Fibroblast of villous mesenchyme (primary cell): ENCODE data around the gene MID1. TPM values are rescaled to one million over a fixed set of nuclear protein-coding genes. Genes with fewer than 3 reads are reported as not detected.

ENCODE experiments used
- DNase-seq: peaks from one replicate; pipeline ENCODE4 v3.0.0-alpha.2; 2010; ENCODE audit warnings: low read depth
- H3K4me3 ChIP-seq: 2 replicates; pipeline ENCODE4 v1.5.1; 2011; ENCODE audit warnings: low read depth, mild to moderate bottlenecking, low read length
- CTCF ChIP-seq: IDR thresholded peaks from 2 replicates; pipeline ENCODE4 v1.5.1; 2012; ENCODE audit warnings: low read depth, mild to moderate bottlenecking, low read length; ENCODE audit not compliant: insufficient read depth
- total RNA-seq: library from RNA; depleted of rRNA; stranded (reverse); fragments of >200 nt; gene quantifications from 2 replicates; pipeline ENCODE4 v1.2.3, GENCODE V29; 2012

Gene MID1
- total RNA-seq, 1 donor, result 16.4 TPM

DNA sequence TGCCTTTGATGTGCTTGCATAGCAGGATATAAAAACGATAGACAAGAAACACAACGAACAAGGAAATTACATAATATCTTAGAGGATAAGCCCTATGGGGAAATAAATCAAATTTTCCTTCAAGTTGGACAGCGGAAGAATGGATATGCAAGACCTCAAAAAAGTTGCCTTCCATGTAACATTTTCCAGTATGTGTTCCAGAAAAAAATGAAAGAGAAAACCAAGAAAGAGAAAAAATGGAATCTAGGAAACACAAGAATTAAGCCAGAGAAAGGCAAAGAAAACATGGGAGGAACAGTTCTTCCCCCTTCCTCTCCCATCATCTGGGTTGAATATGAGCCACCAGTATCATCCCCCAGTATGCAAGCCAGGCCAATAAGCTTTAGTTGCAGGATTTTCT is 34.6 kb upstream of the MID1 start:
- no peak overlapping the region for H3K4me3 ChIP-seq
- TF ChIP-seq CTCF, result no peak
- DNase-seq, result no peak

GRCh38 chrX:10653302-10653701 is 32.9 kb upstream of the MID1 start:
- no peak overlapping the region for H3K4me3 ChIP-seq
- TF ChIP-seq CTCF, result no peak
- DNase-seq, result no peak

- DNase-seq, result peak; percentile 6
- no peak overlapping the region for H3K4me3 ChIP-seq
- TF ChIP-seq CTCF, result no peak
Measured at GRCh38 chrX:10649265-10649664, 28.9 kb upstream of the MID1 start.

DNA sequence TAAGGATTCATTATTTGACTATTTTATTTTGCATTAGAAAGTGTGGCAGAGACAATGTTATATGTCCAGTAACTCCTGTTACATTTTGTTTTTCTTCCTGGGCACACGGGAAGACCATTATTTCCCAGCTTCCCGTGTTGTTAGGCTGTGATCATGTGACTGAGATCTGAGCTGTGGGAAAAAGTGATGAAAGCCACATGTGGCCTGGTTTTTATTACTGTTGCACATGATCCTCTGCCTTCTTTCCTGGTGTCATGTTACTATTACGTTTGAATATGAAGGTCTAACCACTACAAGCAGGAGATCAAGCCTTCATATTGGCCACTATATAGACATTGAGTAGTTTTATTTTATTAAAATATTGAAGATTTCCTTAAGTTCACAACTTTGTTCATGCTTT is 28.2 kb upstream of the MID1 start:
- H3K4me3 ChIP-seq, result no peak overlapping the region
- TF ChIP-seq CTCF, result no peak
- peak; percentile 81 for DNase-seq

DNA sequence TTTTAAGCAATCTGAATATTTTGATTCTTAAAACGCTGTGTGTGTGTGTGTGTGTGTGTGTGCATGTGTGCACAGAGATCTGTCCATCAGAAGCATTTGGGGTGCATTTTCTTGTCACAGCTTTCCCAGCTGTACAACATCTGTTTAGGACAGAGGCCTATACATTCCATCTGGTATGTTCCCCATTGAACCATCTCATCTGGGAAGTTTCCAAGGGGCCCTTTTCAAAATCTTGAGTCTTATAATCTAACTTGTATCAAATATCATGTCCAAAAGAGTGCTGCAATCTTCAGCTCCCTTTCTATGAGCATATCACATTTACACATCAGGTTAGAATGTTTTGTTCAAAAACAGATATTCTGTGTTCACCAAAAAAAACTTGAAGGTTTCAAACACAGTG is 16.5 kb upstream of the MID1 start:
- no peak for TF ChIP-seq CTCF
- H3K4me3 ChIP-seq, result no peak overlapping the region
- no peak for DNase-seq

GRCh38 chrX:10636337-10636736 is 16.0 kb upstream of the MID1 start:
- peak; percentile 72 for TF ChIP-seq CTCF
- no peak overlapping the region for H3K4me3 ChIP-seq
- DNase-seq, result peak; percentile 54

DNA sequence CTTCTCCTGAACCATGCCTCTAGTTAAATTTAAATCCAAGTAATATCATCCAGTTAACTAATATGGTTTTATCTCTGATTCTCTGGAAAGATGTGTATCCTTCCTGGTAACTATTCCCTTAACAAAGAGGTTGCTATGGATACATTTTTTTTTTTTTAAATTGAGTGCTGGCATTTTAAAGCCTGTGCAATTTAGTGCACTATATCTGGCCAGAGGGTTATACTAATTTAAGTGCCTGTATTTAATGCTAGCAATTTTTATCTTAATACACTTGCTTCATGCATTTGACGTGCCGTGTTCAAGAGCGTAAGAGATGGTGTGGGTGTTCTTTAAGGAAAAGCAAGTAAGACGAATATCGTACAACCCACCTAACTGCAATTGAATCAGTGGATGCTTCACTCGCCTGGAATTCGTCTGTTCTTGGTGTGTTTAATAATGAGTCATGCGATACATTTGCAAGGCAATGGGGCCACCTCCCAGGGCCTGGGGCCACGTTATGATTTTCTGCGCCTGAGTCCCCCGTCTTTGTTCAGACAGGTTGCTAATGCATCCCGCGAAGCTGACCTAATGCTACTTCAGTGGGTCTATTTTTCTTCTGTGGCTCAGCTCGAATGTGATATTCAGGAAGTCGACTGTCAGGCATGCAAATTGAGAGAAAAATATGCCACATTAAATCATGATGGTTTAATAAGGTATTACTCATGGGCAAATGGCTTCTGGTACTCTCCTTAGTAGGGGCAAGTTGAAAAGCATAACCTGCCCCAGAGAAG is 14.2 kb upstream of the MID1 start:
- DNase-seq, result peak; percentile 42
- H3K4me3 ChIP-seq, result no peak overlapping the region
- no peak for TF ChIP-seq CTCF
